GM23248 (cell line): ENCODE measurements around the gene DPAGT1. TPM values are rescaled to one million over a fixed set of nuclear protein-coding genes. Genes with fewer than 3 reads are reported as not detected.

Source experiments
- DNase-seq: peaks from one replicate; pipeline ENCODE4 v3.0.0-alpha.2; 2015
- H2AFZ ChIP-seq: fragments of 200-600 bp; sonication (generic); 2 replicates; pipeline ENCODE4 v1.6.1; 2016; ENCODE audit warnings: antibody characterized with exemption
- H3F3A ChIP-seq: fragments of 200-600 bp; sonication (generic); 2 replicates; pipeline ENCODE4 v1.6.1; 2016; ENCODE audit warnings: mild to moderate bottlenecking, antibody characterized with exemption, mixed run types; ENCODE audit not compliant: insufficient read depth
- H3K27ac ChIP-seq: fragments of 200-600 bp; sonication (generic); 2 replicates; pipeline ENCODE4 v1.5.1; 2016; ENCODE audit warnings: mild to moderate bottlenecking
- H3K27me3 ChIP-seq: fragments of 200-600 bp; sonication (generic); replicated peaks from 2 replicates; pipeline ENCODE4 v1.6.1; 2016; ENCODE audit warnings: mild to moderate bottlenecking; ENCODE audit not compliant: insufficient read depth
- H3K36me3 ChIP-seq: fragments of 200-600 bp; sonication (generic); 2 replicates; pipeline ENCODE4 v1.6.1; 2016; ENCODE audit warnings: low read depth, mild to moderate bottlenecking
- H3K4me1 ChIP-seq: fragments of 200-600 bp; sonication (generic); 2 replicates; pipeline ENCODE4 v1.6.1; 2016; ENCODE audit warnings: mild to moderate bottlenecking; ENCODE audit not compliant: insufficient read depth
- H3K4me2 ChIP-seq: fragments of 200-600 bp; sonication (generic); one replicate; pipeline ENCODE4 v1.6.1; 2016; ENCODE audit warnings: mild to moderate bottlenecking; ENCODE audit not compliant: unreplicated experiment
- H3K4me3 ChIP-seq: fragments of 200-600 bp; sonication (generic); 2 replicates; pipeline ENCODE4 v1.5.1; 2016; ENCODE audit warnings: mild to moderate bottlenecking
- H3K79me2 ChIP-seq: fragments of 200-600 bp; sonication (generic); 2 replicates; pipeline ENCODE4 v1.6.1; 2016; ENCODE audit warnings: mild to moderate bottlenecking; ENCODE audit not compliant: insufficient read depth
- H3K9ac ChIP-seq: fragments of 200-600 bp; sonication (generic); 2 replicates; pipeline ENCODE4 v1.6.1; 2016; ENCODE audit warnings: mild to moderate bottlenecking
- H3K9me2 ChIP-seq: fragments of 200-600 bp; sonication (generic); 2 replicates; pipeline ENCODE4 v1.6.1; 2016; ENCODE audit warnings: mixed run types, mild to moderate bottlenecking, moderate library complexity; ENCODE audit not compliant: insufficient read depth
- H3K9me3 ChIP-seq: fragments of 200-600 bp; sonication (generic); one replicate; pipeline ENCODE4 v1.6.1; 2017; ENCODE audit warnings: low read depth
- H4K20me1 ChIP-seq: fragments of 200-600 bp; sonication (generic); 2 replicates; pipeline ENCODE4 v1.6.0; 2016; ENCODE audit not compliant: insufficient read depth
- EZH2 ChIP-seq: fragments of 200-600 bp; sonication (generic); IDR thresholded peaks from 2 replicates; pipeline ENCODE4 v1.6.1; 2018; ENCODE audit warnings: antibody characterized with exemption, mild to moderate bottlenecking; ENCODE audit not compliant: insufficient read depth, poor library complexity, severe bottlenecking
- EZH2phosphoT487 ChIP-seq: fragments of 200-600 bp; sonication (generic); IDR thresholded peaks from 2 replicates; pipeline ENCODE4 v1.6.1; 2018; ENCODE audit warnings: antibody characterized with exemption, moderate library complexity, mild to moderate bottlenecking, low read depth; ENCODE audit not compliant: insufficient read depth
- WGBS, 2 experiments: methylation state at CpG; one replicate each; pipeline ENCODE4 v1.1.6; 2015 to 2017; ENCODE audit warnings: low lambda C conversion rate in 2 of 2, low coverage in 1 of 2; ENCODE audit errors: missing lambda C conversion rate in 2 of 2; 5-methylcytosine and 5-hydroxymethylcytosine counted together
- in situ Hi-C: fragments of 300-500 bp; cut with MboI; formaldehyde crosslinking; loops from 2 replicates; pipeline ENCODE4 v1.15.0; 2020
- polyA plus RNA-seq: library from polyadenylated mRNA; unstranded; fragments of >200 nt; fragmentation: Nextera tagmentation; extraction: Ambion mirVana; gene quantifications from 2 replicates; pipeline ENCODE4 v1.2.1, GENCODE V29; 2016
- total RNA-seq: library from RNA; depleted of rRNA; stranded (reverse); fragments of >200 nt; shearing (Covaris generic); gene quantifications from 2 replicates; pipeline ENCODE4 v1.2.3, GENCODE V29; 2014

Gene DPAGT1
- total and polyA plus RNA-seq, 2 experiments from 2014 or later: 30.0 to 73.6 TPM

DNA sequence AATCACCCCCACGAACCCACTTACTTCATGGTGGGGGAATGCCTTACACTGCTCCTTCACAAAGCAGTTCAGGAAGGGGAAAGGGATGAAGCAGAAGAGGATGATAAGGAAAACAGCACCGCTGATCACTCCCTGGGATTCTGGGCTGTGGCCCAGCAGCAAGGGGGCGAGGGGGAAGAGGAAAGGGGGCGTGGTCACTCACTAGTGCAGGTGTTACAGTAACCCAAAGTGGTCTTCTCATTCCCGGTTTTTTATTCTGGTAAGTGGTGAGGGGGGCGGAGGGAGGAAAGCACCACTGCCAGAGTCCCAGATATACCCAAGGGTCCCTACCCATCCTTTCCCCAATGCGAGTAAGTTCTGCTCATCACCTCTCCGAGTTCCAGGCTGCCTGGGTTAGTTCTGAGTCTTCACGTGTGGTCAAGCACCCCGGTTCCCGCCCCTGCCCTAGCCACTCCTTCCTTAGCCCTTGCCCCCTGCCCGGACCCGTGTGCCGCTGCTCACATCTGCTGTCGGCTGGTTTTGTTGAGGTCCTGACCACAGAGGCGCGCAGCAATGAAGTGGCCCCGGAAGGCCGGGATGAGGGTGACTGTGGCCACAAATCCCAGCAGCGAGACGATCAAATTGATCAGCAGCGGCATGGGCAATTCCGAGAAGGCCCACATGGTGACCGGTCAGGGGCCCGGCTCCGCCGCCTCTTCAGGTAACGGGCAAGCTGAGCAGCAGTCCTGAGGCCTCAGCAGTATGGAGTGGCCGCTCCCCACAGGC, 477 bp downstream of the DPAGT1 start:
- Histone ChIP-seq H3K27ac (peak overlapping the region; percentile 93), H3K4me2 (peak overlapping the region; percentile 92), H3K4me3 (peak overlapping the region; percentile 84), H3K36me3 (peaks cover 10% of the 10 kb centered on the region; the same call in 1 of the 2 replicates), H2AFZ (peak overlapping the region; percentile 89), H3K9me3 (no peaks in the 10 kb centered on the region), H3K79me2 (peaks cover 40% of the 10 kb centered on the region), H3K9ac (peak overlapping the region; percentile 89), H3K27me3 (no peaks in the 10 kb centered on the region), H3F3A (peaks cover 27% of the 10 kb centered on the region), H3K4me1 (peaks cover 15% of the 10 kb centered on the region), H3K9me2 (no peaks in the 10 kb centered on the region), H4K20me1 (no peaks in the 10 kb centered on the region)
- TF ChIP-seq EZH2phosphoT487 (no peak), EZH2 (no peak)
- WGBS, 2 experiments: 1% methylated on average over 29 of the region's 29 CpGs
- peak; percentile 16 for DNase-seq
- in situ Hi-C loops: no loop called here

- Histone ChIP-seq H3K4me1 (peaks cover 20% of the 10 kb centered on the region), H2AFZ (peak overlapping the region; percentile 89; the same call in 1 of the 2 replicates), H3K9me2 (no peaks in the 10 kb centered on the region), H3K79me2 (peaks cover 40% of the 10 kb centered on the region), H3K9me3 (no peaks in the 10 kb centered on the region), H3K4me3 (peak overlapping the region; percentile 84), H3K27ac (no peak overlapping the region; the same call in 1 of the 2 replicates), H4K20me1 (no peaks in the 10 kb centered on the region), H3K36me3 (peaks cover 10% of the 10 kb centered on the region; the same call in 1 of the 2 replicates), H3F3A (peaks cover 31% of the 10 kb centered on the region), H3K9ac (peak overlapping the region; percentile 89), H3K4me2 (peak overlapping the region; percentile 92), H3K27me3 (no peaks in the 10 kb centered on the region)
- TF ChIP-seq EZH2 (no peak), EZH2phosphoT487 (no peak)
- DNase-seq: peak; percentile 65
- in situ Hi-C loops: no loop called here
- WGBS, 2 experiments: 57 to 60% methylated on average over 11 of the region's 11 CpGs
Measured at GRCh38 chr11:119100246-119100970, 1.2 kb downstream of the DPAGT1 start.

DNA sequence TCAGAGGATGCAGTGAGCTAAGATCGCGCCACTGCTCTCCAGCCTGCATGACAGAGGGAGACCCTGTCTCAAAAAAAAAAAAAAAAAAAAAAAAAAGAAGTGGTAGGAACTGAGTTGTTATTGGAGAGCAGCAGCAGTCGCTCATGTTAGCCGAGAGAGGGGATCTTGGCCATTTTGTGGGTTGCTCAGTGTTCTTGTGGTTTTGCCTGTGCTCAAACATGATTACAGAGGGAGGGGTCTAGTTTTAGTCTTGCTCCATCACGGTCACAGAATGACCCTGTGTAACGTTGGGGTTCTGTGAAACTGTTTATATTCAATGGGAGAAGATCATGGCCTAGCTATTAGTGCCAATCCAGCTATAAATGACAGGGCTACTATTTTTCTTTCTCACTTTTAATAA, 1.9 kb downstream of the DPAGT1 start:
- DNase-seq: no peak
- TF ChIP-seq EZH2phosphoT487 (no peak), EZH2 (no peak)
- 71% methylated on average over 6 of the region's 6 CpGs for WGBS, 2 experiments
- no peak overlapping the region for H3K4me2 ChIP-seq
- 0 out of 2 replicates have a peak overlapping the region, but pooled peaks have one; percentile 84 for H3K4me3 ChIP-seq
- in situ Hi-C loops: no loop called here
- H3F3A ChIP-seq: peaks cover 31% of the 10 kb centered on the region
- H2AFZ ChIP-seq: no peak overlapping the region
- no peaks in the 10 kb centered on the region for H3K27me3 ChIP-seq
- H3K79me2 ChIP-seq: peaks cover 46% of the 10 kb centered on the region
- H3K4me1 ChIP-seq: peaks cover 20% of the 10 kb centered on the region
- H3K27ac ChIP-seq: no peak overlapping the region
- H3K9me2 ChIP-seq: no peaks in the 10 kb centered on the region
- no peaks in the 10 kb centered on the region for H3K9me3 ChIP-seq
- peaks cover 10% of the 10 kb centered on the region; the same call in 1 of the 2 replicates for H3K36me3 ChIP-seq
- H4K20me1 ChIP-seq: no peaks in the 10 kb centered on the region
- peak overlapping the region; percentile 89 for H3K9ac ChIP-seq

- peak overlapping the region; percentile 98 for H3K4me2 ChIP-seq
- H3K27ac ChIP-seq: peak overlapping the region; percentile 68
- H3K4me3 ChIP-seq: peak overlapping the region; percentile 89
- H3K4me1 ChIP-seq: peaks cover 23% of the 10 kb centered on the region
- peaks cover 61% of the 10 kb centered on the region for H3K79me2 ChIP-seq
- no peaks in the 10 kb centered on the region for H3K9me3 ChIP-seq
- H3K9ac ChIP-seq: peak overlapping the region; percentile 87
- peak; percentile 99 for DNase-seq
- TF ChIP-seq EZH2: no peak
- TF ChIP-seq EZH2phosphoT487: no peak
- H3K36me3 ChIP-seq: peaks cover 10% of the 10 kb centered on the region; the same call in 1 of the 2 replicates
- H2AFZ ChIP-seq: peak overlapping the region; percentile 41
- no peaks in the 10 kb centered on the region for H3K27me3 ChIP-seq
- no peaks in the 10 kb centered on the region for H3K9me2 ChIP-seq
- 1% methylated on average over 68 to 72 of the region's 79 CpGs for WGBS, 2 experiments
- peaks cover 22% of the 10 kb centered on the region for H3F3A ChIP-seq
- no peaks in the 10 kb centered on the region for H4K20me1 ChIP-seq
- in situ Hi-C loops: no loop called here
Measured at GRCh38 chr11:119095066-119095880, 6.4 kb downstream of the DPAGT1 start.
